Measurements from ENCODE around the gene NCEH1. TPM values are rescaled to one million over a fixed set of nuclear protein-coding genes. Genes with fewer than 3 reads are reported as not detected.
"Not testable (repeated sequence)": the region's sequence is repeated elsewhere in the genome, so short reads cannot be mapped to it uniquely, and the experiment has no call there.

Gene NCEH1
- total RNA-seq, 1 donor from 2014 or later: 4.5 TPM

DNA sequence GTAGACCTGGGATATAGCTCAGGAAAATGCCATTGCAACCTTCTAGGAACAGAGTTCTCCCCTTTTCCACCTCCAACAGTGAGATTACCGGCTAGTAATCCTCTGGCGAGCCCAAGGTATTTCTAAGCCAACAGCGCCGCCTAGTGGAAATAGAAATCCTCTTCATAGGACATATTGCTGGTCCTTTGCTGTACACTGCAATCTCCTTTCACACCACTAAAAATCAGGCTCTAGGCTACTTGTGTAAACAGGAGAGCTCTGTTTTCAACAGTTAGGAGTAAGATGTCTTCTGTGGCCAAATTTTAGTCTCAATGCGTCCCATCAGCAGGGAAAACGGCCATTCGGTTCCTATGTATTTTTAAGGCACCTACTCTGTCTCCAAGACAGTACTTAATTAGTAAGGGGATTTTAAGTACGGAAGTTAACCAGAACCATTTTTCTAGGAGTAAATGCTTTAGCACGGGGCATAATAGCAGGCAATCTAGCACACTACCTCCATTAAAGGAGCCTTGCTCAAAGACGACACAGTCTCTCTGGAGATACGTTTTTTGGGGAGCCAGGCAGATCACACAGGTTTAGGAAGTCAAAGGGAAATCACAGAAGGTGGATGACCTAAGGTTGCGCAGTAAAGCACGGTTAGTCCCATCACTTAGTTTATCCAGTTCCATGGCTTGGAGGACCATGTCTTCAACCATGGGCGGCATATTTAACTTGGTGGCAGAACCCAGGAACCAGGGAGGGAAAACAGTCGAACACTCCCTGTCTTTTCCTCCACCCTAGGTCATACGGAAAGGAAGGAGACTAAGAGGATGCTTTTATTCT, 43.8 kb downstream of the NCEH1 start:
- H3K9me3 Mint-ChIP-seq: no peaks in the 10 kb centered on the region
- H3K36me3 Mint-ChIP-seq (ENCODE audit: low read depth): no peaks in the 10 kb centered on the region
- peak; percentile 69 for ATAC-seq (ENCODE audit: low read depth)
- ChIA-PET CTCF (interaction anchor here (1.1 to 4.7 kb wide), 4 partner anchors 10 to 335 kb away, joined by 5 to 23 read pairs (median 6); no protein-coding TSS in a partner anchor), POLR2A (no interaction called here)
- no peak overlapping the region for H3K4me3 Mint-ChIP-seq
- peaks cover 14% of the 10 kb centered on the region for H3K4me1 Mint-ChIP-seq
- no peak for DNase-seq
- intact Hi-C loops (cut with micrococcal nuclease): loop anchor here (1.0 to 5.0 kb wide), 6 partner anchors 44 to 1480 kb away; partner anchors contain the start of gene FNDC3B
- H3K27me3 Mint-ChIP-seq: no peaks in the 10 kb centered on the region
- no peak overlapping the region for H3K27ac Mint-ChIP-seq
- no peak for TF ChIP-seq CTCF (IDR thresholded peaks at IDR 0.05)

GRCh38 chr3:172666181-172666872, 44.5 kb downstream of the NCEH1 start:
- intact Hi-C loops (cut with micrococcal nuclease): loop anchor here (1.0 to 5.0 kb wide), 4 partner anchors 43 to 1479 kb away; partner anchors contain the start of gene FNDC3B
- ChIA-PET POLR2A (no interaction called here), CTCF (interaction anchor here (1.3 to 4.7 kb wide), 3 partner anchors 12 to 334 kb away, joined by 5 to 23 read pairs (median 6); no protein-coding TSS in a partner anchor)
- Mint-ChIP-seq H3K36me3 (ENCODE audit: low read depth) (no peaks in the 10 kb centered on the region), H3K4me3 (no peak overlapping the region), H3K4me1 (peaks cover 14% of the 10 kb centered on the region), H3K27me3 (no peaks in the 10 kb centered on the region), H3K9me3 (no peaks in the 10 kb centered on the region), H3K27ac (no peak overlapping the region)
- ATAC-seq (ENCODE audit: low read depth): no peak
- no peak for DNase-seq
- no peak for TF ChIP-seq CTCF (IDR thresholded peaks at IDR 0.05)

DNA sequence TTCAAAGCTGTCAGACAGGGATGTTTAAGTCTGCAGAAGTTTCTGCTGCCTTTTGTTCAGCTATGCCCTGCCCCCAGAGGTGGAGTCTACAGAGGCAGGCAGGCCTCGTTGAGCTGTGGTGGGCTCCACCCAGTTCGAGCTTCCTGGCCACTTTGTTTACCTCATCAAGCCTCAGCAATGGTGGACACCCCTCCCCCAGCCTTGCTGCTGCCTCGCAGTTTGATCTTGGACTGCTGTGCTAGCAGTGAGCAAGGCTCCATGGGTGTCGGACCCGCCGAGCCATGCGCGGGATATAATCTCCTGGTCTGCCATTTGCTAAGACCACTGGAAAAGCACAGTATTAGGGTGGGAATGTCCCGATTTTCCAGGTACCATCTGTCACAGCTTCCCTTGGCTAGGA, 45.4 kb downstream of the NCEH1 start:
- CTCF ChIA-PET: interaction anchor here (1.3 to 4.7 kb wide), 2 partner anchors 11 to 333 kb away, joined by 5 to 23 read pairs; no protein-coding TSS in a partner anchor
- H3K4me3 Mint-ChIP-seq; H3K9me3 Mint-ChIP-seq; H3K27me3 Mint-ChIP-seq; ATAC-seq (ENCODE audit: low read depth); H3K27ac Mint-ChIP-seq; POLR2A ChIA-PET; DNase-seq; H3K36me3 Mint-ChIP-seq (ENCODE audit: low read depth): not testable (repeated sequence)
- peaks cover 19% of the 10 kb centered on the region for H3K4me1 Mint-ChIP-seq
- intact Hi-C loops (cut with micrococcal nuclease): loop anchor here (5.0 kb wide), 3 partner anchors 628 to 1478 kb away; partner anchors contain the start of gene FNDC3B

- H3K4me3 Mint-ChIP-seq; intact Hi-C loops (cut with micrococcal nuclease); H3K4me1 Mint-ChIP-seq; H3K36me3 Mint-ChIP-seq (ENCODE audit: low read depth); ATAC-seq (ENCODE audit: low read depth); H3K27ac Mint-ChIP-seq; POLR2A ChIA-PET; DNase-seq; H3K9me3 Mint-ChIP-seq; H3K27me3 Mint-ChIP-seq; CTCF ChIA-PET: not testable (repeated sequence)
Observed at GRCh38 chr3:172660421-172660820, 50.4 kb downstream of the NCEH1 start.

- ChIA-PET POLR2A (interaction anchor here (0.6 kb wide), 1 partner anchor 82 kb away, joined by 5 read pairs; no protein-coding TSS in a partner anchor), CTCF (no interaction called here)
- peaks cover 8% of the 10 kb centered on the region for H3K4me1 Mint-ChIP-seq
- no peak overlapping the region for H3K4me3 Mint-ChIP-seq
- H3K27me3 Mint-ChIP-seq: no peaks in the 10 kb centered on the region
- DNase-seq: no peak
- no peaks in the 10 kb centered on the region for H3K36me3 Mint-ChIP-seq (ENCODE audit: low read depth)
- H3K9me3 Mint-ChIP-seq: peaks cover 2% of the 10 kb centered on the region
- intact Hi-C loops (cut with micrococcal nuclease): no loop called here
- ATAC-seq (ENCODE audit: low read depth): no peak
- no peak for TF ChIP-seq CTCF (IDR thresholded peaks at IDR 0.05)
- no peak overlapping the region for H3K27ac Mint-ChIP-seq
Observed at GRCh38 chr3:172659246-172660002, 51.4 kb downstream of the NCEH1 start.

Measured in activated B cell treated with CpG ODN at 0.5 μM for 24 hours (primary cell).